ENCODE measurements around the gene TCEAL5.
"Not testable (repeated sequence)": the region's sequence is repeated elsewhere in the genome, so short reads cannot be mapped to it uniquely, and the experiment has no call there.

The TCEAL5 gene

DNA sequence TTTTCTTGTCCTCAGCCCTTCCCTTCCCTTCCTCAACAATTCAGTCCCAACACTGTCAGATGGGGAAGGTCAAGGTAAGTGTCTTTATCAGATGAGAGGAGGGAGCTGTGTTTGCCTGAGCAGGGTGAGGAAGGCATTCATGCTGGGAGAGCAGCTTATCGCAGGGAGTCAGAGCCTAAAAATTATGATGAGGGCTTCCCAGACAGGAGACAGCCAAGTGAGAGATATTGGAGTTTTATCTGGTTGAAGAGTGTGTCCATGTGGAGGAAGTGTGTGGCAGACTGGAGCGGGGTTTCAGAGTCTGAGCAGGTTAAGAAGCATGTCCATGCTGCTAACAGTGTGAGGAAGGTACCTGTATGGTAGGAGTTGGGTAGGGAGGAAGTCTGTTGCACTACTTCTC lies 43.3 kb downstream of the TCEAL5 start:
- DNase-seq = no peak

DNA sequence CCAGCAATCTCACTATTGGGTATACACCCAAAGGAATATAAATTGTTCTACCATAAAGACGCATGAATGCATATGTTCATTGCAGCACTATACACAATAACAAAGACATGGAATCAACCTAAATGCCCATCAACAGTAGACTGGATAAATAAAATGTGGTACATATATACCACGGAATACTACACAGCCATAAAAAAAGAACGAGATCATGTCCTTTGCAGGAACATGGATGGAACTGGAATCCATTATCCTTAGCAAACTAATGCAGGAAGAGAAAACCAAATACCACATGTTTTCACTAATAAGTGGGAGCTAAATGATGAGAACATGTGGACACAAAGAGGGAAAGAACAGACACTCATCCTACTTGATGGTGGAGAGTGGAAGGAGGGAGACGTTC lies 50.6 kb downstream of the TCEAL5 start:
- DNase-seq = not testable (repeated sequence)
